WTC11 (cell line): ENCODE results near the gene OPCML. TPM values are rescaled to one million over a fixed set of nuclear protein-coding genes. Genes with fewer than 3 reads are reported as not detected.

Experiments
- ATF1 ChIP-seq: sonication (generic); formaldehyde crosslinking; IDR thresholded peaks from 2 replicates; pipeline ENCODE4 v1.8.1; 2023; ENCODE audit warnings: mild to moderate bottlenecking, moderate library complexity, missing genetic modification reagents
- CBFB ChIP-seq: sonication (generic); formaldehyde crosslinking; IDR thresholded peaks from 2 replicates; pipeline ENCODE4 v1.8.1; 2022; ENCODE audit warnings: mild to moderate bottlenecking, low read depth, missing genetic modification reagents
- FOXP1 ChIP-seq: sonication (generic); formaldehyde crosslinking; IDR thresholded peaks from 2 replicates; pipeline ENCODE4 v1.8.0; 2022; ENCODE audit warnings: missing genetic modification reagents, mild to moderate bottlenecking, moderate library complexity, borderline replicate concordance
- KAT7 ChIP-seq: sonication (generic); formaldehyde crosslinking; IDR thresholded peaks from 2 replicates; pipeline ENCODE4 v1.8.1; 2023; ENCODE audit warnings: missing genetic modification reagents, mild to moderate bottlenecking, borderline replicate concordance
- NFE2L1 ChIP-seq: sonication (generic); formaldehyde crosslinking; IDR thresholded peaks from 2 replicates; pipeline ENCODE4 v1.8.1; 2023; ENCODE audit warnings: missing genetic modification reagents
- OVOL2 ChIP-seq: fragments of 250-450 bp; sonication (Bioruptor Pico); IDR thresholded peaks from 2 replicates; pipeline ENCODE4 v1.9.0; 2021; ENCODE audit warnings: mild to moderate bottlenecking, borderline replicate concordance
- ZBTB21 ChIP-seq: sonication (generic); formaldehyde crosslinking; IDR thresholded peaks from 2 replicates; pipeline ENCODE4 v1.8.1; 2023; ENCODE audit warnings: mild to moderate bottlenecking, missing genetic modification reagents, borderline replicate concordance
- ZNF121 ChIP-seq: sonication (generic); formaldehyde crosslinking; IDR thresholded peaks from 2 replicates; pipeline ENCODE4 v1.8.0; 2023; ENCODE audit warnings: missing genetic modification reagents
- ZNF263 ChIP-seq: sonication (generic); formaldehyde crosslinking; IDR thresholded peaks from 2 replicates; pipeline ENCODE4 v1.8.1; 2022; ENCODE audit warnings: low read depth, mild to moderate bottlenecking, moderate library complexity, missing genetic modification reagents
- ZNF423 ChIP-seq: fragments of 250-450 bp; sonication (Bioruptor Pico); IDR thresholded peaks from 2 replicates; pipeline ENCODE4 v2.1.2; 2022; ENCODE audit warnings: mild to moderate bottlenecking, moderate library complexity
- total RNA-seq: library from RNA; stranded (reverse); gene quantifications from 3 replicates; pipeline ENCODE4 v1.2.3, GENCODE V29; 2021
- TF ChIP-seq, protein P1 (sequence below): sonication (generic); formaldehyde crosslinking; IDR thresholded peaks from 2 replicates; pipeline ENCODE4 v1.8.0; 2022; ENCODE audit warnings: mild to moderate bottlenecking, missing genetic modification reagents
- TF ChIP-seq, protein P2 (sequence below): sonication (generic); formaldehyde crosslinking; IDR thresholded peaks from 2 replicates; pipeline ENCODE4 v1.8.0; 2022; ENCODE audit warnings: mild to moderate bottlenecking, missing genetic modification reagents
- TF ChIP-seq, protein P3 (sequence below): sonication (generic); formaldehyde crosslinking; IDR thresholded peaks from 2 replicates; pipeline ENCODE4 v1.8.1; 2023; ENCODE audit warnings: mild to moderate bottlenecking, missing genetic modification reagents
- TF ChIP-seq, protein P4 (sequence below): sonication (generic); formaldehyde crosslinking; IDR thresholded peaks from 2 replicates; pipeline ENCODE4 v1.8.0; 2022; ENCODE audit warnings: missing genetic modification reagents
- TF ChIP-seq, protein P5 (sequence below): sonication (generic); formaldehyde crosslinking; IDR thresholded peaks from 2 replicates; pipeline ENCODE4 v1.8.1; 2023; ENCODE audit warnings: mild to moderate bottlenecking, moderate library complexity, missing genetic modification reagents
- TF ChIP-seq, protein P6 (sequence below): sonication (generic); formaldehyde crosslinking; IDR thresholded peaks from 2 replicates; pipeline ENCODE4 v1.8.1; 2022; ENCODE audit warnings: mild to moderate bottlenecking, moderate library complexity, missing genetic modification reagents
- TF ChIP-seq, protein P7 (sequence below): sonication (generic); formaldehyde crosslinking; IDR thresholded peaks from 2 replicates; pipeline ENCODE4 v1.8.0; 2023; ENCODE audit warnings: mild to moderate bottlenecking, missing genetic modification reagents
- TF ChIP-seq, protein P8 (sequence below): sonication (generic); formaldehyde crosslinking; IDR thresholded peaks from 2 replicates; pipeline ENCODE4 v1.8.1; 2023; ENCODE audit warnings: mild to moderate bottlenecking, missing genetic modification reagents, moderate library complexity
- TF ChIP-seq, protein P9 (sequence below): sonication (generic); formaldehyde crosslinking; IDR thresholded peaks from 2 replicates; pipeline ENCODE4 v1.8.0; 2022; ENCODE audit warnings: mild to moderate bottlenecking, missing genetic modification reagents
- TF ChIP-seq, protein P10 (sequence below): sonication (generic); formaldehyde crosslinking; IDR thresholded peaks from 2 replicates; pipeline ENCODE4 v1.8.0; 2023; ENCODE audit warnings: missing genetic modification reagents

OPCML gene
- total RNA-seq, 1 experiment from 2014 or later: 1.5 TPM

DNA sequence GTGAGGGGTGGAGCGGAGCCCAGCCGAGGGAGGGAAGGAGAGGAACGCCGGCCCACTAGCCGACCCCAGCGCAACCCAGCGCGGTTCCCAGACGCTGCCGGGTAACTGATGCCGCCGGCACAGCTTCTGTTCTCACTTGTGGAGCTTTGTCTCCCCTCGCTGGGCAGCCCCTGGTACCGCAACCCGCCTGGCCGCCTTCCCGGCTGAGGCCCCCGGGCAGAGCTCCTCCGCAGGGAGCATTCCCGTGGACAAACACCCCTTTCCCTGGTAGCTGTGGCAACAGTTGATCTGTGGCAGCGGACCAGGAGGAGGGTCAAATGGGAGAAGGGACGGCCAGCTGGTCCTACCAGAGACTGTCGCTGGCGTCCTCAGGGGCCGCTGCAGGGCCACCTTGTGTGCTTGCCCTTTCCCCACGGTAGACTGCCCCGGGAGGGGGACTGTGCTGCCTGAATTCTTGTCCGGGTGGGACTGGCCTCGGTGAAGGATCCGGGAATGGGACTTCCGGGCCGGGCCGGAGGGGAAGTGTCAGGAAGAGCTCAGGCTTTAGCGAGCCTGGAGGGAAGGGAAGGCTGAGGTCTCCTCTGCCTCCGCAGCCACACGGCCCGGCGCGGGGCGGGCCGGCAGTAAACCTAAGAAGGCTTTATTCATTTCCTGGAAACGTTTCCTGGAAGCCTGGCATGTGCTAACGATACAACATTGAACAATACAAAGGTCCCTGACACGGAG, 468.0 kb downstream of the OPCML start (continued):
- TF ChIP-seq FOXP1 (CRISPR knock-in tag): peak; percentile 79; the same call in 1 of the 2 replicates
- peak; percentile 85 for TF ChIP-seq ZNF423 (CRISPR knock-in tag)
- TF ChIP-seq, protein P1, sequence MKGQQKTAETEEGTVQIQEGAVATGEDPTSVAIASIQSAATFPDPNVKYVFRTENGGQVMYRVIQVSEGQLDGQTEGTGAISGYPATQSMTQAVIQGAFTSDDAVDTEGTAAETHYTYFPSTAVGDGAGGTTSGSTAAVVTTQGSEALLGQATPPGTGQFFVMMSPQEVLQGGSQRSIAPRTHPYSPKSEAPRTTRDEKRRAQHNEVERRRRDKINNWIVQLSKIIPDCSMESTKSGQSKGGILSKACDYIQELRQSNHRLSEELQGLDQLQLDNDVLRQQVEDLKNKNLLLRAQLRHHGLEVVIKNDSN (CRISPR knock-in tag): 0 out of 2 replicates have a peak, but pooled peaks have one; percentile 13
- TF ChIP-seq, protein P2, sequence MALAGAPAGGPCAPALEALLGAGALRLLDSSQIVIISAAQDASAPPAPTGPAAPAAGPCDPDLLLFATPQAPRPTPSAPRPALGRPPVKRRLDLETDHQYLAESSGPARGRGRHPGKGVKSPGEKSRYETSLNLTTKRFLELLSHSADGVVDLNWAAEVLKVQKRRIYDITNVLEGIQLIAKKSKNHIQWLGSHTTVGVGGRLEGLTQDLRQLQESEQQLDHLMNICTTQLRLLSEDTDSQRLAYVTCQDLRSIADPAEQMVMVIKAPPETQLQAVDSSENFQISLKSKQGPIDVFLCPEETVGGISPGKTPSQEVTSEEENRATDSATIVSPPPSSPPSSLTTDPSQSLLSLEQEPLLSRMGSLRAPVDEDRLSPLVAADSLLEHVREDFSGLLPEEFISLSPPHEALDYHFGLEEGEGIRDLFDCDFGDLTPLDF (CRISPR knock-in tag): no peak
- peak; percentile 63; the same call in 1 of the 2 replicates for TF ChIP-seq KAT7 (CRISPR knock-in tag)
- TF ChIP-seq, protein P3, sequence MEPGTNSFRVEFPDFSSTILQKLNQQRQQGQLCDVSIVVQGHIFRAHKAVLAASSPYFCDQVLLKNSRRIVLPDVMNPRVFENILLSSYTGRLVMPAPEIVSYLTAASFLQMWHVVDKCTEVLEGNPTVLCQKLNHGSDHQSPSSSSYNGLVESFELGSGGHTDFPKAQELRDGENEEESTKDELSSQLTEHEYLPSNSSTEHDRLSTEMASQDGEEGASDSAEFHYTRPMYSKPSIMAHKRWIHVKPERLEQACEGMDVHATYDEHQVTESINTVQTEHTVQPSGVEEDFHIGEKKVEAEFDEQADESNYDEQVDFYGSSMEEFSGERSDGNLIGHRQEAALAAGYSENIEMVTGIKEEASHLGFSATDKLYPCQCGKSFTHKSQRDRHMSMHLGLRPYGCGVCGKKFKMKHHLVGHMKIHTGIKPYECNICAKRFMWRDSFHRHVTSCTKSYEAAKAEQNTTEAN (CRISPR knock-in tag): 0 out of 2 replicates have a peak, but pooled peaks have one; percentile 37
- TF ChIP-seq, protein P4, sequence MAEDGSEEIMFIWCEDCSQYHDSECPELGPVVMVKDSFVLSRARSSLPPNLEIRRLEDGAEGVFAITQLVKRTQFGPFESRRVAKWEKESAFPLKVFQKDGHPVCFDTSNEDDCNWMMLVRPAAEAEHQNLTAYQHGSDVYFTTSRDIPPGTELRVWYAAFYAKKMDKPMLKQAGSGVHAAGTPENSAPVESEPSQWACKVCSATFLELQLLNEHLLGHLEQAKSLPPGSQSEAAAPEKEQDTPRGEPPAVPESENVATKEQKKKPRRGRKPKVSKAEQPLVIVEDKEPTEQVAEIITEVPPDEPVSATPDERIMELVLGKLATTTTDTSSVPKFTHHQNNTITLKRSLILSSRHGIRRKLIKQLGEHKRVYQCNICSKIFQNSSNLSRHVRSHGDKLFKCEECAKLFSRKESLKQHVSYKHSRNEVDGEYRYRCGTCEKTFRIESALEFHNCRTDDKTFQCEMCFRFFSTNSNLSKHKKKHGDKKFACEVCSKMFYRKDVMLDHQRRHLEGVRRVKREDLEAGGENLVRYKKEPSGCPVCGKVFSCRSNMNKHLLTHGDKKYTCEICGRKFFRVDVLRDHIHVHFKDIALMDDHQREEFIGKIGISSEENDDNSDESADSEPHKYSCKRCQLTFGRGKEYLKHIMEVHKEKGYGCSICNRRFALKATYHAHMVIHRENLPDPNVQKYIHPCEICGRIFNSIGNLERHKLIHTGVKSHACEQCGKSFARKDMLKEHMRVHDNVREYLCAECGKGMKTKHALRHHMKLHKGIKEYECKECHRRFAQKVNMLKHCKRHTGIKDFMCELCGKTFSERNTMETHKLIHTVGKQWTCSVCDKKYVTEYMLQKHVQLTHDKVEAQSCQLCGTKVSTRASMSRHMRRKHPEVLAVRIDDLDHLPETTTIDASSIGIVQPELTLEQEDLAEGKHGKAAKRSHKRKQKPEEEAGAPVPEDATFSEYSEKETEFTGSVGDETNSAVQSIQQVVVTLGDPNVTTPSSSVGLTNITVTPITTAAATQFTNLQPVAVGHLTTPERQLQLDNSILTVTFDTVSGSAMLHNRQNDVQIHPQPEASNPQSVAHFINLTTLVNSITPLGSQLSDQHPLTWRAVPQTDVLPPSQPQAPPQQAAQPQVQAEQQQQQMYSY (CRISPR knock-in tag): peak; percentile 90
- TF ChIP-seq, protein P5, sequence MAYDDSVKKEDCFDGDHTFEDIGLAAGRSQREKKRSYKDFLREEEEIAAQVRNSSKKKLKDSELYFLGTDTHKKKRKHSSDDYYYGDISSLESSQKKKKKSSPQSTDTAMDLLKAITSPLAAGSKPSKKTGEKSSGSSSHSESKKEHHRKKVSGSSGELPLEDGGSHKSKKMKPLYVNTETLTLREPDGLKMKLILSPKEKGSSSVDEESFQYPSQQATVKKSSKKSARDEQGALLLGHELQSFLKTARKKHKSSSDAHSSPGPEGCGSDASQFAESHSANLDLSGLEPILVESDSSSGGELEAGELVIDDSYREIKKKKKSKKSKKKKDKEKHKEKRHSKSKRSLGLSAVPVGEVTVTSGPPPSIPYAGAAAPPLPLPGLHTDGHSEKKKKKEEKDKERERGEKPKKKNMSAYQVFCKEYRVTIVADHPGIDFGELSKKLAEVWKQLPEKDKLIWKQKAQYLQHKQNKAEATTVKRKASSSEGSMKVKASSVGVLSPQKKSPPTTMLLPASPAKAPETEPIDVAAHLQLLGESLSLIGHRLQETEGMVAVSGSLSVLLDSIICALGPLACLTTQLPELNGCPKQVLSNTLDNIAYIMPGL (CRISPR knock-in tag): peak; percentile 94
- TF ChIP-seq, protein P6, sequence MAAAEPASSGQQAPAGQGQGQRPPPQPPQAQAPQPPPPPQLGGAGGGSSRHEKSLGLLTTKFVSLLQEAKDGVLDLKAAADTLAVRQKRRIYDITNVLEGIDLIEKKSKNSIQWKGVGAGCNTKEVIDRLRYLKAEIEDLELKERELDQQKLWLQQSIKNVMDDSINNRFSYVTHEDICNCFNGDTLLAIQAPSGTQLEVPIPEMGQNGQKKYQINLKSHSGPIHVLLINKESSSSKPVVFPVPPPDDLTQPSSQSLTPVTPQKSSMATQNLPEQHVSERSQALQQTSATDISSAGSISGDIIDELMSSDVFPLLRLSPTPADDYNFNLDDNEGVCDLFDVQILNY (CRISPR knock-in tag): peak; percentile 71; the same call in 1 of the 2 replicates
- no peak for TF ChIP-seq ZNF121
- no peak for TF ChIP-seq OVOL2 (CRISPR knock-in tag)
- TF ChIP-seq ATF1 (CRISPR knock-in tag): peak; percentile 67; the same call in 1 of the 2 replicates
- peak; percentile 49; the same call in 1 of the 2 replicates for TF ChIP-seq ZBTB21 (CRISPR knock-in tag)
- TF ChIP-seq, protein P7, sequence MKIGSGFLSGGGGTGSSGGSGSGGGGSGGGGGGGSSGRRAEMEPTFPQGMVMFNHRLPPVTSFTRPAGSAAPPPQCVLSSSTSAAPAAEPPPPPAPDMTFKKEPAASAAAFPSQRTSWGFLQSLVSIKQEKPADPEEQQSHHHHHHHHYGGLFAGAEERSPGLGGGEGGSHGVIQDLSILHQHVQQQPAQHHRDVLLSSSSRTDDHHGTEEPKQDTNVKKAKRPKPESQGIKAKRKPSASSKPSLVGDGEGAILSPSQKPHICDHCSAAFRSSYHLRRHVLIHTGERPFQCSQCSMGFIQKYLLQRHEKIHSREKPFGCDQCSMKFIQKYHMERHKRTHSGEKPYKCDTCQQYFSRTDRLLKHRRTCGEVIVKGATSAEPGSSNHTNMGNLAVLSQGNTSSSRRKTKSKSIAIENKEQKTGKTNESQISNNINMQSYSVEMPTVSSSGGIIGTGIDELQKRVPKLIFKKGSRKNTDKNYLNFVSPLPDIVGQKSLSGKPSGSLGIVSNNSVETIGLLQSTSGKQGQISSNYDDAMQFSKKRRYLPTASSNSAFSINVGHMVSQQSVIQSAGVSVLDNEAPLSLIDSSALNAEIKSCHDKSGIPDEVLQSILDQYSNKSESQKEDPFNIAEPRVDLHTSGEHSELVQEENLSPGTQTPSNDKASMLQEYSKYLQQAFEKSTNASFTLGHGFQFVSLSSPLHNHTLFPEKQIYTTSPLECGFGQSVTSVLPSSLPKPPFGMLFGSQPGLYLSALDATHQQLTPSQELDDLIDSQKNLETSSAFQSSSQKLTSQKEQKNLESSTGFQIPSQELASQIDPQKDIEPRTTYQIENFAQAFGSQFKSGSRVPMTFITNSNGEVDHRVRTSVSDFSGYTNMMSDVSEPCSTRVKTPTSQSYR (CRISPR knock-in tag): no peak
- no peak for TF ChIP-seq ZNF263 (CRISPR knock-in tag)
- TF ChIP-seq NFE2L1 (CRISPR knock-in tag): 0 out of 2 replicates have a peak, but pooled peaks have one; percentile 15
- TF ChIP-seq CBFB (CRISPR knock-in tag): no peak
- TF ChIP-seq, protein P8, sequence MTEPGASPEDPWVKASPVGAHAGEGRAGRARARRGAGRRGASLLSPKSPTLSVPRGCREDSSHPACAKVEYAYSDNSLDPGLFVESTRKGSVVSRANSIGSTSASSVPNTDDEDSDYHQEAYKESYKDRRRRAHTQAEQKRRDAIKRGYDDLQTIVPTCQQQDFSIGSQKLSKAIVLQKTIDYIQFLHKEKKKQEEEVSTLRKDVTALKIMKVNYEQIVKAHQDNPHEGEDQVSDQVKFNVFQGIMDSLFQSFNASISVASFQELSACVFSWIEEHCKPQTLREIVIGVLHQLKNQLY: peak; percentile 50; the same call in 1 of the 2 replicates
- TF ChIP-seq, protein P9, sequence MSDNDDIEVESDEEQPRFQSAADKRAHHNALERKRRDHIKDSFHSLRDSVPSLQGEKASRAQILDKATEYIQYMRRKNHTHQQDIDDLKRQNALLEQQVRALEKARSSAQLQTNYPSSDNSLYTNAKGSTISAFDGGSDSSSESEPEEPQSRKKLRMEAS: peak; percentile 63
- TF ChIP-seq, protein P10, sequence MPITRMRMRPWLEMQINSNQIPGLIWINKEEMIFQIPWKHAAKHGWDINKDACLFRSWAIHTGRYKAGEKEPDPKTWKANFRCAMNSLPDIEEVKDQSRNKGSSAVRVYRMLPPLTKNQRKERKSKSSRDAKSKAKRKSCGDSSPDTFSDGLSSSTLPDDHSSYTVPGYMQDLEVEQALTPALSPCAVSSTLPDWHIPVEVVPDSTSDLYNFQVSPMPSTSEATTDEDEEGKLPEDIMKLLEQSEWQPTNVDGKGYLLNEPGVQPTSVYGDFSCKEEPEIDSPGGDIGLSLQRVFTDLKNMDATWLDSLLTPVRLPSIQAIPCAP (CRISPR knock-in tag): 0 out of 2 replicates have a peak, but pooled peaks have one; percentile 25
